GM12878 (cell line): ENCODE data around the gene DIP2C. TPM values are rescaled to one million over a fixed set of nuclear protein-coding genes. Genes with fewer than 3 reads are reported as not detected.

ENCODE experiments used
- ATAC-seq: fragments of 200-7000 bp; cut with Tn5 transposase; 3 replicates; pipeline ENCODE4 v1.9.1; 2020; ENCODE audit warnings: mild to moderate bottlenecking, moderate library complexity
- BruUV-seq: library from RNA; stranded (reverse); fragments of 400-500 nt; replicated peaks from 2 replicates; lab custom pipeline; 2021; lab: Mats Ljungman, UMichigan
- CTCF ChIA-PET: fragments of 300-600 bp; sonication (Branson Sonifier 250); formaldehyde crosslinking; extraction: SDS; loops from one replicate; lab custom pipeline; 2021; ENCODE audit warnings: inconsistent platforms; lab: Yijun Ruan, JAX
- POLR2A ChIA-PET: fragments of 350-600 bp; formaldehyde crosslinking; extraction: SDS; loops from one replicate; lab custom pipeline; 2021; ENCODE audit warnings: inconsistent platforms; lab: Charles Lee
- RAD21 ChIA-PET: fragments of 300-600 bp; sonication (Branson Sonifier 250); formaldehyde crosslinking; loops from one replicate; lab custom pipeline; 2023; ENCODE audit warnings: antibody characterized with exemption; ENCODE audit not compliant: unreplicated experiment; lab: Charles Lee
- SMC1A ChIA-PET: fragments of 300-600 bp; sonication (Branson Sonifier 250); formaldehyde crosslinking; loops from one replicate; lab custom pipeline; 2023; ENCODE audit not compliant: unreplicated experiment, uncharacterized antibody; lab: Charles Lee
- DNase-seq: peaks from one replicate; pipeline ENCODE4 v3.0.0-alpha.2; 2011; ENCODE audit warnings: low read depth, low spot score
- FAIRE-seq: peaks from 3 replicates; lab custom pipeline; 2011; peaks lifted over from hg19 to GRCh38; lab: Jason Lieb, UNC
- H2AFZ ChIP-seq: 2 replicates; pipeline ENCODE4 v1.6.0; 2011; ENCODE audit warnings: low read depth, low read length, control low read depth; ENCODE audit not compliant: control insufficient read depth
- H3K27ac ChIP-seq: 2 replicates; pipeline ENCODE4 v1.5.1; 2011; ENCODE audit warnings: control low read depth; ENCODE audit not compliant: control insufficient read depth, insufficient read depth
- H3K27me3 ChIP-seq, 2 experiments: replicated peaks in 1 of 2; 2 replicates each; pipeline versions ENCODE4 v1.6.0 to v1.6.1; 2011; ENCODE audit warnings: low read length in 1 of 2; ENCODE audit not compliant: control insufficient read depth in 2 of 2, insufficient read depth in 2 of 2
- H3K36me3 ChIP-seq, 2 experiments: 2 replicates each; pipeline ENCODE4 v1.5.1; 2011; ENCODE audit warnings: low read length in 1 of 2; ENCODE audit not compliant: control insufficient read depth in 2 of 2, insufficient read depth in 2 of 2
- H3K4me1 ChIP-seq: 2 replicates; pipeline ENCODE4 v1.6.1; 2011; ENCODE audit warnings: mild to moderate bottlenecking, low read length, moderate library complexity, mixed read lengths; ENCODE audit not compliant: control insufficient read depth, insufficient read depth
- H3K4me2 ChIP-seq: 2 replicates; pipeline ENCODE4 v1.6.0; 2011; ENCODE audit warnings: control low read depth; ENCODE audit not compliant: control insufficient read depth, insufficient read depth
- H3K4me3 ChIP-seq: fragments of 200-600 bp; sonication (generic); 2 replicates; pipeline ENCODE4 v1.5.1; 2016
- H3K79me2 ChIP-seq: 2 replicates; pipeline ENCODE4 v1.6.0; 2011; ENCODE audit warnings: low read length; ENCODE audit not compliant: control insufficient read depth, insufficient read depth
- H3K9ac ChIP-seq: 2 replicates; pipeline ENCODE4 v1.8.0; 2011; ENCODE audit warnings: low read length, control low read depth, mixed read lengths; ENCODE audit not compliant: control insufficient read depth, insufficient read depth
- H3K9me3 ChIP-seq: replicated peaks from 3 replicates; pipeline ENCODE4 v1.5.1; 2011; ENCODE audit warnings: mild to moderate bottlenecking, low read length; ENCODE audit not compliant: control insufficient read depth, insufficient read depth
- H4K20me1 ChIP-seq: 2 replicates; pipeline ENCODE4 v1.6.0; 2011; ENCODE audit not compliant: control insufficient read depth, insufficient read depth
- BHLHE40 ChIP-seq, 2 experiments: fragments of 450-650 bp in 1 of 2; IDR thresholded peaks; 2 replicates each; pipeline ENCODE4 v1.6.1; 2011 to 2017; ENCODE audit warnings: low read depth in 2 of 2, borderline replicate concordance in 1 of 2, improper control_type of control experiment in 1 of 2, low read length in 1 of 2, mild to moderate bottlenecking in 1 of 2
- CHD1 ChIP-seq: IDR thresholded peaks from 2 replicates; pipeline ENCODE4 v1.6.1; 2012; ENCODE audit warnings: low read depth, low read length, improper control_type of control experiment
- FOXK2 ChIP-seq: fragments of 450-650 bp; IDR thresholded peaks from 2 replicates; pipeline ENCODE4 v1.6.1; 2017; ENCODE audit warnings: mild to moderate bottlenecking, moderate library complexity
- GABPA ChIP-seq: IDR thresholded peaks from 2 replicates; pipeline ENCODE4 v1.6.1; 2014; ENCODE audit warnings: antibody characterized with exemption, low read depth, mild to moderate bottlenecking, inconsistent platforms
- POU2F2 ChIP-seq: IDR thresholded peaks from 3 replicates; pipeline ENCODE4 v1.6.1; 2011; ENCODE audit warnings: low read depth, mild to moderate bottlenecking, low read length, borderline replicate concordance
- RAD51 ChIP-seq: fragments of 450-650 bp; IDR thresholded peaks from 2 replicates; pipeline ENCODE4 v1.6.1; 2016; ENCODE audit warnings: moderate library complexity, mild to moderate bottlenecking, inconsistent platforms
- STAT1 ChIP-seq: fragments of 450-650 bp; conservative IDR thresholded peaks from 2 replicates; pipeline ENCODE4 v1.6.1; 2014; ENCODE audit warnings: antibody characterized with exemption, mild to moderate bottlenecking
- STAT3 ChIP-seq: IDR thresholded peaks from 2 replicates; pipeline ENCODE4 v1.6.1; 2011; ENCODE audit warnings: low read depth, low read length, improper control_type of control experiment
- YY1 ChIP-seq: IDR thresholded peaks from 2 replicates; pipeline ENCODE4 v1.6.1; 2011; ENCODE audit warnings: low read depth, mild to moderate bottlenecking, low read length
- WGBS: methylation state at CpG from one replicate; pipeline ENCODE4 v1.1.6; 2016; ENCODE audit warnings: low lambda C conversion rate; ENCODE audit not compliant: insufficient replicate concordance, insufficient coverage; ENCODE audit errors: missing lambda C conversion rate; 5-methylcytosine and 5-hydroxymethylcytosine counted together
- in situ Hi-C: fragments of 300-500 bp; cut with MboI; formaldehyde crosslinking; loops from 9 replicates; pipeline ENCODE4 v1.14.3; 2018; ENCODE audit warnings: mixed read lengths
- intact Hi-C: fragments of 100-400 bp; cut with micrococcal nuclease; formaldehyde crosslinking; loops from one replicate; pipeline ENCODE4 v1.14.2; 2022; ENCODE audit not compliant: unreplicated experiment
- polyA plus RNA-seq, 11 experiments: library from polyadenylated mRNA; depleted of rRNA in 4 of 11; unstranded in 6 of 11; stranded (reverse) in 5 of 11; fragments of >200 nt; fragmentation: Nextera tagmentation in 4 of 11; fragmentation: Illumina TruSeq in 1 of 11; extraction: Ambion mirVana in 4 of 11; extraction: Trizol in 1 of 11; gene quantifications; 1 replicate in 1 of 11; 2 replicates in 10 of 11; pipeline versions ENCODE4 v1.2.1 to v1.2.3, GENCODE V29; 2011 to 2016; ENCODE audit warnings: inconsistent platforms in 2 of 11, missing spikeins in 2 of 11, low read depth in 1 of 11
- total RNA-seq, 4 experiments: library from RNA; depleted of rRNA in 3 of 4; stranded (reverse); fragments of >200 nt in 3 of 4; fragmentation: Illumina TruSeq in 1 of 4; extraction: Trizol in 1 of 4; gene quantifications; 2 replicates each; pipeline versions ENCODE4 v1.2.1 to v1.2.3, GENCODE V29; 2013 to 2021
- TF ChIP-seq, protein P1 (sequence below): IDR thresholded peaks from 2 replicates; pipeline ENCODE4 v1.6.1; 2011; ENCODE audit warnings: low read depth, low read length, improper control_type of control experiment, borderline replicate concordance
- TF ChIP-seq, protein P2 (sequence below): fragments of 450-650 bp; IDR thresholded peaks from 2 replicates; pipeline ENCODE4 v1.6.1; 2017; ENCODE audit warnings: mild to moderate bottlenecking, moderate library complexity
- TF ChIP-seq, protein P3 (sequence below): fragments of 450-650 bp; conservative IDR thresholded peaks from 2 replicates; pipeline ENCODE4 v1.6.1; 2017; ENCODE audit warnings: mild to moderate bottlenecking, moderate library complexity
- TF ChIP-seq, protein P4 (sequence below): IDR thresholded peaks from 2 replicates; pipeline ENCODE4 v1.6.1; 2011; ENCODE audit warnings: borderline replicate concordance, low read depth, mild to moderate bottlenecking, moderate library complexity, mixed read lengths, low read length; ENCODE audit not compliant: insufficient read depth; ENCODE audit errors: extremely low read length

DIP2C gene
- total and polyA plus RNA-seq, 10 of the 15 experiments (the other 5 are each of a cell fraction or from before 2014, with no cell fraction given): 0.01 to 0.10 (median 0.06) TPM

DNA sequence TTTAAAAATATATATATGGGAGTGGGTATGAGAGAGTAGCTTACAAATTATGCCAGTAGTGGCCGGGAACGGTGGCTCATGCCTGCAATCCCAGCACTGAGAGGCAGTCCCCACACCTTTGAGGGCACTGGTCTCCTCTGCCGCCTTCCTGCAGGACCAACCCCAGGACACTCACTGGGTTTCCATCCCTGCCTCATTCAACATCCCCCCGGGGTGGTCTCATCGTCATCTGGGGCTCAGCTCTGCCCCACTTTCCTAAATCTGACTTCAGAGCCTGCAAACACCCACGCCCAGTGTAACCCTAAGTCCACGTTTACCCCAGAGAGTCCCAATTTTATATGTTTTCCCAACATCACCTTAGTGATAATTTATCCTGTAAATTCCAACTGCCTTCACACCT, 96.5 kb downstream of the DIP2C start:
- intact Hi-C loops (no loop called here), in situ Hi-C loops (no loop called here)
- H3K4me2 ChIP-seq: no peak overlapping the region
- H2AFZ ChIP-seq: no peak overlapping the region
- FAIRE-seq (no peak), DNase-seq (no peak), ATAC-seq (no peak)
- H3K27me3 ChIP-seq: no peaks in the 10 kb centered on the region; a peak in 1 of 4 replicates
- no peak overlapping the region for H3K27ac ChIP-seq
- H3K36me3 ChIP-seq: no peaks in the 10 kb centered on the region
- CTCF ChIA-PET: no interaction called here
- no peaks in the 10 kb centered on the region for H3K4me1 ChIP-seq
- H4K20me1 ChIP-seq: no peaks in the 10 kb centered on the region
- 50% methylated on average over 7 of the region's 7 CpGs for WGBS
- H3K79me2 ChIP-seq: no peaks in the 10 kb centered on the region
- no peak overlapping the region for H3K4me3 ChIP-seq
- POLR2A ChIA-PET: no interaction called here
- SMC1A ChIA-PET: no interaction called here
- no peaks in the 10 kb centered on the region for H3K9me3 ChIP-seq
- RAD21 ChIA-PET: no interaction called here
- no TSS peak for BruUV-seq
- no peak overlapping the region for H3K9ac ChIP-seq
- TF ChIP-seq STAT1 (no peak), RAD51 (no peak), FOXK2 (no peak), STAT3 (no peak), BHLHE40 (IDR thresholded peaks at IDR 0.05; ENCODE audit: borderline replicate concordance in 1 of 2, low read depth in 2 of 2, low read length in 1 of 2) (no peak), GABPA (no peak), CHD1 (no peak), POU2F2 (no peak), YY1 (no peak)
- TF ChIP-seq, protein P1, sequence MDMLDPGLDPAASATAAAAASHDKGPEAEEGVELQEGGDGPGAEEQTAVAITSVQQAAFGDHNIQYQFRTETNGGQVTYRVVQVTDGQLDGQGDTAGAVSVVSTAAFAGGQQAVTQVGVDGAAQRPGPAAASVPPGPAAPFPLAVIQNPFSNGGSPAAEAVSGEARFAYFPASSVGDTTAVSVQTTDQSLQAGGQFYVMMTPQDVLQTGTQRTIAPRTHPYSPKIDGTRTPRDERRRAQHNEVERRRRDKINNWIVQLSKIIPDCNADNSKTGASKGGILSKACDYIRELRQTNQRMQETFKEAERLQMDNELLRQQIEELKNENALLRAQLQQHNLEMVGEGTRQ: no peak
- TF ChIP-seq, protein P2, sequence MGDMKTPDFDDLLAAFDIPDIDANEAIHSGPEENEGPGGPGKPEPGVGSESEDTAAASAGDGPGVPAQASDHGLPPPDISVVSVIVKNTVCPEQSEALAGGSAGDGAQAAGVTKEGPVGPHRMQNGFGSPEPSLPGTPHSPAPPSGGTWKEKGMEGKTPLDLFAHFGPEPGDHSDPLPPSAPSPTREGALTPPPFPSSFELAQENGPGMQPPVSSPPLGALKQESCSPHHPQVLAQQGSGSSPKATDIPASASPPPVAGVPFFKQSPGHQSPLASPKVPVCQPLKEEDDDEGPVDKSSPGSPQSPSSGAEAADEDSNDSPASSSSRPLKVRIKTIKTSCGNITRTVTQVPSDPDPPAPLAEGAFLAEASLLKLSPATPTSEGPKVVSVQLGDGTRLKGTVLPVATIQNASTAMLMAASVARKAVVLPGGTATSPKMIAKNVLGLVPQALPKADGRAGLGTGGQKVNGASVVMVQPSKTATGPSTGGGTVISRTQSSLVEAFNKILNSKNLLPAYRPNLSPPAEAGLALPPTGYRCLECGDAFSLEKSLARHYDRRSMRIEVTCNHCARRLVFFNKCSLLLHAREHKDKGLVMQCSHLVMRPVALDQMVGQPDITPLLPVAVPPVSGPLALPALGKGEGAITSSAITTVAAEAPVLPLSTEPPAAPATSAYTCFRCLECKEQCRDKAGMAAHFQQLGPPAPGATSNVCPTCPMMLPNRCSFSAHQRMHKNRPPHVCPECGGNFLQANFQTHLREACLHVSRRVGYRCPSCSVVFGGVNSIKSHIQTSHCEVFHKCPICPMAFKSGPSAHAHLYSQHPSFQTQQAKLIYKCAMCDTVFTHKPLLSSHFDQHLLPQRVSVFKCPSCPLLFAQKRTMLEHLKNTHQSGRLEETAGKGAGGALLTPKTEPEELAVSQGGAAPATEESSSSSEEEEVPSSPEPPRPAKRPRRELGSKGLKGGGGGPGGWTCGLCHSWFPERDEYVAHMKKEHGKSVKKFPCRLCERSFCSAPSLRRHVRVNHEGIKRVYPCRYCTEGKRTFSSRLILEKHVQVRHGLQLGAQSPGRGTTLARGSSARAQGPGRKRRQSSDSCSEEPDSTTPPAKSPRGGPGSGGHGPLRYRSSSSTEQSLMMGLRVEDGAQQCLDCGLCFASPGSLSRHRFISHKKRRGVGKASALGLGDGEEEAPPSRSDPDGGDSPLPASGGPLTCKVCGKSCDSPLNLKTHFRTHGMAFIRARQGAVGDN: no peak
- TF ChIP-seq, protein P3, sequence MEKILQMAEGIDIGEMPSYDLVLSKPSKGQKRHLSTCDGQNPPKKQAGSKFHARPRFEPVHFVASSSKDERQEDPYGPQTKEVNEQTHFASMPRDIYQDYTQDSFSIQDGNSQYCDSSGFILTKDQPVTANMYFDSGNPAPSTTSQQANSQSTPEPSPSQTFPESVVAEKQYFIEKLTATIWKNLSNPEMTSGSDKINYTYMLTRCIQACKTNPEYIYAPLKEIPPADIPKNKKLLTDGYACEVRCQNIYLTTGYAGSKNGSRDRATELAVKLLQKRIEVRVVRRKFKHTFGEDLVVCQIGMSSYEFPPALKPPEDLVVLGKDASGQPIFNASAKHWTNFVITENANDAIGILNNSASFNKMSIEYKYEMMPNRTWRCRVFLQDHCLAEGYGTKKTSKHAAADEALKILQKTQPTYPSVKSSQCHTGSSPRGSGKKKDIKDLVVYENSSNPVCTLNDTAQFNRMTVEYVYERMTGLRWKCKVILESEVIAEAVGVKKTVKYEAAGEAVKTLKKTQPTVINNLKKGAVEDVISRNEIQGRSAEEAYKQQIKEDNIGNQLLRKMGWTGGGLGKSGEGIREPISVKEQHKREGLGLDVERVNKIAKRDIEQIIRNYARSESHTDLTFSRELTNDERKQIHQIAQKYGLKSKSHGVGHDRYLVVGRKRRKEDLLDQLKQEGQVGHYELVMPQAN: no peak
- TF ChIP-seq, protein P4, sequence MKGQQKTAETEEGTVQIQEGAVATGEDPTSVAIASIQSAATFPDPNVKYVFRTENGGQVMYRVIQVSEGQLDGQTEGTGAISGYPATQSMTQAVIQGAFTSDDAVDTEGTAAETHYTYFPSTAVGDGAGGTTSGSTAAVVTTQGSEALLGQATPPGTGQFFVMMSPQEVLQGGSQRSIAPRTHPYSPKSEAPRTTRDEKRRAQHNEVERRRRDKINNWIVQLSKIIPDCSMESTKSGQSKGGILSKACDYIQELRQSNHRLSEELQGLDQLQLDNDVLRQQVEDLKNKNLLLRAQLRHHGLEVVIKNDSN: no peak
